PC-3 (cell line): ENCODE data around the gene ABTB2. TPM values are rescaled to one million over a fixed set of nuclear protein-coding genes. Genes with fewer than 3 reads are reported as not detected.

Experiments used
- ATAC-seq: fragments of 200-7000 bp; cut with Tn5 transposase; 2 replicates; pipeline ENCODE4 v1.9.1; 2020; ENCODE audit warnings: mild to moderate bottlenecking, moderate library complexity
- BruUV-seq: library from RNA; stranded (reverse); fragments of 400-500 nt; replicated peaks from 2 replicates; lab custom pipeline; 2021; lab: Mats Ljungman, UMichigan
- CTCF ChIA-PET: fragments of 300-600 bp; sonication (Branson Sonifier 250); formaldehyde crosslinking; loops from one replicate; lab custom pipeline; 2022; ENCODE audit warnings: antibody characterized with exemption; lab: Charles Lee
- POLR2A ChIA-PET: fragments of 300-600 bp; sonication (Branson Sonifier 250); formaldehyde crosslinking; loops from one replicate; lab custom pipeline; 2022; ENCODE audit warnings: antibody characterized with exemption; ENCODE audit not compliant: unreplicated experiment; lab: Charles Lee
- DNase-seq: peaks from one replicate; pipeline ENCODE4 v3.0.0-alpha.2; 2015
- H2AFZ ChIP-seq: fragments of 300-600 bp; sonication (generic); 2 replicates; pipeline ENCODE4 v1.6.0; 2016; ENCODE audit warnings: antibody characterized with exemption, low read length
- H3F3A ChIP-seq: fragments of 300-600 bp; sonication (generic); one replicate; pipeline ENCODE4 v1.6.0; 2017; ENCODE audit warnings: antibody characterized with exemption, low read length, control low read depth, mild to moderate bottlenecking; ENCODE audit not compliant: unreplicated experiment
- H3K27ac ChIP-seq: fragments of 300-600 bp; sonication (generic); 2 replicates; pipeline ENCODE4 v1.5.1; 2016; ENCODE audit warnings: mild to moderate bottlenecking, low read length
- H3K27me3 ChIP-seq: fragments of 300-600 bp; sonication (generic); 2 replicates; pipeline ENCODE4 v1.6.1; 2016; ENCODE audit warnings: low read length, mixed read lengths
- H3K36me3 ChIP-seq: fragments of 300-600 bp; sonication (generic); 2 replicates; pipeline ENCODE4 v1.6.1; 2016; ENCODE audit warnings: low read depth, mixed run types, low read length, mixed read lengths
- H3K4me1 ChIP-seq: fragments of 300-600 bp; sonication (generic); 2 replicates; pipeline ENCODE4 v1.5.1; 2016; ENCODE audit warnings: low read length; ENCODE audit not compliant: insufficient read depth
- H3K4me2 ChIP-seq: fragments of 300-600 bp; sonication (generic); 2 replicates; pipeline ENCODE4 v1.6.0; 2016; ENCODE audit warnings: low read length
- H3K4me3 ChIP-seq: fragments of 300-600 bp; sonication (generic); 2 replicates; pipeline ENCODE4 v1.5.1; 2016; ENCODE audit warnings: mild to moderate bottlenecking, low read length, mixed read lengths
- H3K79me2 ChIP-seq: fragments of 300-600 bp; sonication (generic); 2 replicates; pipeline ENCODE4 v1.6.1; 2017; ENCODE audit warnings: low read length, mixed read lengths
- H3K9ac ChIP-seq: fragments of 300-600 bp; sonication (generic); 2 replicates; pipeline ENCODE4 v1.6.0; 2016; ENCODE audit warnings: mild to moderate bottlenecking, low read length
- H3K9me2 ChIP-seq: fragments of 300-600 bp; sonication (generic); replicated peaks from 2 replicates; pipeline ENCODE4 v1.6.1; 2016; ENCODE audit warnings: mixed run types, low read length, mixed read lengths
- H3K9me3 ChIP-seq: fragments of 300-600 bp; sonication (generic); 2 replicates; pipeline ENCODE4 v1.6.1; 2016; ENCODE audit warnings: low read length, mixed read lengths
- H4K20me1 ChIP-seq: fragments of 300-600 bp; sonication (generic); 2 replicates; pipeline ENCODE4 v1.6.1; 2016; ENCODE audit warnings: low read length, mixed read lengths
- EZH2 ChIP-seq: fragments of 300-600 bp; sonication (generic); IDR thresholded peaks from one replicate; pipeline ENCODE4 v1.6.1; 2017; ENCODE audit warnings: antibody characterized with exemption, mild to moderate bottlenecking, low read length; ENCODE audit not compliant: unreplicated experiment
- EZH2phosphoT487 ChIP-seq: fragments of 300-600 bp; sonication (generic); IDR thresholded peaks from 2 replicates; pipeline ENCODE4 v1.6.1; 2018; ENCODE audit warnings: mild to moderate bottlenecking, antibody characterized with exemption, low read length, borderline replicate concordance
- intact Hi-C: fragments of 100-400 bp; cut with micrococcal nuclease; formaldehyde crosslinking; loops from 2 replicates; pipeline ENCODE4 v1.9.0; 2023
- total RNA-seq: library from RNA; depleted of rRNA; stranded (reverse); fragments of >200 nt; gene quantifications from 2 replicates; pipeline ENCODE4 v1.2.3, GENCODE V29; 2014
- TF ChIP-seq, protein P1 (sequence below): fragments of 300-600 bp; sonication (generic); conservative IDR thresholded peaks from 2 replicates; pipeline ENCODE4 v1.5.1; 2017; ENCODE audit warnings: antibody characterized with exemption, low read depth, mild to moderate bottlenecking, low read length

The ABTB2 gene
- total RNA-seq, 1 experiment from 2014 or later: 5.2 TPM

DNA sequence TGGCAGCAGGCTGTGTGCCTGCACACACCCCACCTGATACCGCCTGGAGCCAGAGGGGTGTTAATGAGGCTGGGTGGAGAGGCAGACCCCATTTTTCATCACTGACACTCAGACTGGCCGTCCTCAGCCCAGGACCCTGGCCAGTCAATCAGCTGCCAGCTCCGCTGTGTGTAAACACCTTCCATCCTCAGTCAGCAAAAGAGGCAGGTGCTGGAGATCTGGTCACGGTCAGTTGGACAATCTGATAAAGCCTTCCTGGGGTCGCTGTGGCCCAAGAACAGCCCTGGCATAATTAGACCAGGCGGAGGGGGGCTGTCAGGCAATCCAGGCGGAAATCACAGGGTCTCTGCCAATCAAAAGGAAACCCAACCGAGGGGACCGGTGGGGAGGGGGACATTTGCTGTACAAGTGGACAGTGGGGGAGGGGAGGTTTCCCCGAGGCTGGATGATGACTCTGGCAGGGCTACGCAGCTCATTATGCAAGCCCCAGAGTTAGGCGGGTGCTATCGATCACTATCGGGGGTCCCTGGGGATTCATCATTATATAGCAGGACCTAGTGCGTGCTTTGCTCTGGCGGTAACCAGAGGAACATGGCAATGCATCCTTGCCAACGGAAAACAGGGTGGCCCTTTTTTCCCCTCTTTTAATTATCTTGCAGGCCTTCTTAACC lies 72.9 kb downstream of the ABTB2 start:
- no peak for DNase-seq
- no TSS peak for BruUV-seq
- no peaks in the 10 kb centered on the region for H3K79me2 ChIP-seq

DNA sequence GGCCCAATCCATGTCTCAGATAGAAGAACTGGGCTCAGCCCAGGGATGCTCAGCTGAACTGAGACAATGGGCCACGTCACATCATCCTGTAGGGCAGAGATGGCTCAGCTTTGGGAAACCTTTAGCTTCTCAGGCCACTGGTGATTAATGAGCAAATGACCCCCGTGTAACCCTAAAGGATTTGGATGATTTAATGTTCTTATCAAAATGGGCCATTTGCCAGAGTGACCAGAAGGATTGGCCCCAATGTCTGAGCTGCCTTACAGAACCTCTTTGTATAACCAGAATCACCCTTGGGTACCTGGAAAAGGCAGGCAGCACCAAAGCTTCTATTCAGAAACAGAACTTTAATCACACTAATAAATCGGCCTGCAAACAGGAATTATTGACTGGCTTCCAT lies 73.7 kb downstream of the ABTB2 start:
- Histone ChIP-seq H3F3A (no peaks in the 10 kb centered on the region), H2AFZ (no peak overlapping the region), H3K79me2 (no peaks in the 10 kb centered on the region), H3K27me3 (no peaks in the 10 kb centered on the region), H3K4me2 (no peak overlapping the region), H3K9me3 (no peaks in the 10 kb centered on the region), H3K4me1 (no peaks in the 10 kb centered on the region), H3K36me3 (no peaks in the 10 kb centered on the region), H3K27ac (no peak overlapping the region), H4K20me1 (no peaks in the 10 kb centered on the region), H3K4me3 (no peak overlapping the region), H3K9ac (no peak overlapping the region), H3K9me2 (no peaks in the 10 kb centered on the region)
- BruUV-seq: no TSS peak
- ChIA-PET POLR2A (no interaction called here), CTCF (no interaction called here)
- ATAC-seq (no peak), DNase-seq (no peak)
- intact Hi-C loops: no loop called here
- TF ChIP-seq, protein P1, sequence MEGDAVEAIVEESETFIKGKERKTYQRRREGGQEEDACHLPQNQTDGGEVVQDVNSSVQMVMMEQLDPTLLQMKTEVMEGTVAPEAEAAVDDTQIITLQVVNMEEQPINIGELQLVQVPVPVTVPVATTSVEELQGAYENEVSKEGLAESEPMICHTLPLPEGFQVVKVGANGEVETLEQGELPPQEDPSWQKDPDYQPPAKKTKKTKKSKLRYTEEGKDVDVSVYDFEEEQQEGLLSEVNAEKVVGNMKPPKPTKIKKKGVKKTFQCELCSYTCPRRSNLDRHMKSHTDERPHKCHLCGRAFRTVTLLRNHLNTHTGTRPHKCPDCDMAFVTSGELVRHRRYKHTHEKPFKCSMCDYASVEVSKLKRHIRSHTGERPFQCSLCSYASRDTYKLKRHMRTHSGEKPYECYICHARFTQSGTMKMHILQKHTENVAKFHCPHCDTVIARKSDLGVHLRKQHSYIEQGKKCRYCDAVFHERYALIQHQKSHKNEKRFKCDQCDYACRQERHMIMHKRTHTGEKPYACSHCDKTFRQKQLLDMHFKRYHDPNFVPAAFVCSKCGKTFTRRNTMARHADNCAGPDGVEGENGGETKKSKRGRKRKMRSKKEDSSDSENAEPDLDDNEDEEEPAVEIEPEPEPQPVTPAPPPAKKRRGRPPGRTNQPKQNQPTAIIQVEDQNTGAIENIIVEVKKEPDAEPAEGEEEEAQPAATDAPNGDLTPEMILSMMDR: no peak
- TF ChIP-seq EZH2phosphoT487: no peak
- no peak for TF ChIP-seq EZH2

More for the DNA sequence above, 72.9 kb downstream of the ABTB2 start:
- CTCF ChIA-PET: no interaction called here
- H3K4me3 ChIP-seq: no peak overlapping the region
- H3K27me3 ChIP-seq: no peaks in the 10 kb centered on the region
- no peaks in the 10 kb centered on the region for H3K4me1 ChIP-seq
- no peaks in the 10 kb centered on the region for H3F3A ChIP-seq
- TF ChIP-seq, protein P1: no peak
- TF ChIP-seq EZH2: no peak
- TF ChIP-seq EZH2phosphoT487: no peak
- H3K9me2 ChIP-seq: no peaks in the 10 kb centered on the region
- POLR2A ChIA-PET: no interaction called here
- intact Hi-C loops: no loop called here
- no peak overlapping the region for H2AFZ ChIP-seq
- no peak overlapping the region for H3K27ac ChIP-seq
- H3K9me3 ChIP-seq: no peaks in the 10 kb centered on the region
- no peak overlapping the region for H3K4me2 ChIP-seq
- ATAC-seq: no peak
- no peaks in the 10 kb centered on the region for H4K20me1 ChIP-seq
- H3K36me3 ChIP-seq: no peaks in the 10 kb centered on the region
- no peak overlapping the region for H3K9ac ChIP-seq
